ENCODE data around the gene RERE.

Gene RERE

DNA sequence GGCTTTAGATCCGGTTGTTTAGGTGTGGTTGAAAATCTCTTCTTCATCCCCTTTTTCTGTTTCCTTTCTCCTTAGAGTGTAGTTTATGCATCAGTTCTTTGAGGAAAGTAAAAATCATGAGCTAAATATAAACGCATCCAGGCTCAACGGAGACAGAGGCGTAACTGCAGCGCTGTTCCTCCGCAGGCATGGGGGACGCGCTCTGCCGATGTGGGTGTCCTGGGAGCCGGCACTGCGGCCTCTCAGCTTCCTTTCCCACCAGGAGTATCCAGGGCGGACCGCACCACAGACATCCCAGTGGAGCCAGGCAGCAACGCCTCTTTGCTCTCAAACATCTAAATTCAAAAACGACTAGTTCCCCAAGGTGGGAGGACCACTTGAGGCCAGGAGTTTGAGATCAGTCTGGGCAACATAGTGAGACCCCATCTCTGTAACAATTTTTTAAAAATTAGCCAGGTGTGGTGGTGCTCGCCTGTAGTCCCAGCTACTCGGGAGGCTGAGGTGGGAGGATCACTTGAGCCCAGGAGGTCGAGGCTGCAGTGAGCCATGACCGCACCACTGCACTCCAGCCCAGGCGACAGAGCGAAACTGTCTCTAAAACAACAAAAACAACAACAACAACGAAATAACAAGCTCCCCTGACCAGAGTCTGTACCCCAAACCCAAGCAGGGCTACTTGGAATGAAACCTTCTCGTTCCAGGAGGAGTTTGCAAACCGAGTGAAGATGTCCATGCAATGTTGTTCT lies 483.2 kb downstream of the RERE start:
- H3K4me3 ChIP-seq (ENCODE audit: low read length) = no peak overlapping the region
- DNase-seq (ENCODE audit: low read depth, low spot score) = no peak

DNA sequence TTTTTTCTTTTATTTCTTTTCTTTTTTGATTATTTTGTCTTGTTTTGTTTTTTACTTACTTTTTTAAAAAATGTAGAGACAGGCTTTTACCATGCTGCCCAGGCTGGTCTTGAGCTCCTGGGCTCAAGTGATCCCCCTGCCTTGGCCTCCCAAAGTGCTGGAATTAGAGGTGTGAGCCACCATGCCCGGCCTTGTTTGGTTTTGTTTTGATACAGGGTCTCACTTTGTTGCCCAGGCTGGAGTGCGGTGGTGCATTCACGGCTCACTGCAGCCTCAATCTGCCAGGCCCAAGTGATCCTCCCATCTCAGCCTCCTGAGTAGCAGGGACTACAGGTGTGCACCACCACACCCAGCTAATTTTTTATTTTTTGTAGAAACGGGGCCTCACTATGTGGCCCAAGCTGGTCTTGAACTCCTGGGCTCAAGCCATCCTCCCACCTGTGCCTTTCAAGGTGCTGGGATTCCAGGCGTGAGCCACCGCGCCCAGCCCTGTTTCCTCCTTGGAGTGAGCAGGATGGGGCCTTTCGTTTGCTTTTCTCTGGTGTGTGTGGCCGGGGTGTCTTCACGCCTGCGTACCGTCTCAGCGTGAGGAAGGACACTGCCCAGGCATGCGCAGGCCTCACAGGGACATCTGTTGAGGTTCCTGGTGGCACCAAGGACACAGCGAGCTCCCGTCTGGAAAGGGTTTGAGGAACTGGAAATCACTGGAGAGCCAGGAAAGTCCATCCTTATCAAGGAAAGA lies 484.0 kb downstream of the RERE start:
- DNase-seq (ENCODE audit: low read depth, low spot score) = no peak
- no peak overlapping the region for H3K4me3 ChIP-seq (ENCODE audit: low read length)

DNA sequence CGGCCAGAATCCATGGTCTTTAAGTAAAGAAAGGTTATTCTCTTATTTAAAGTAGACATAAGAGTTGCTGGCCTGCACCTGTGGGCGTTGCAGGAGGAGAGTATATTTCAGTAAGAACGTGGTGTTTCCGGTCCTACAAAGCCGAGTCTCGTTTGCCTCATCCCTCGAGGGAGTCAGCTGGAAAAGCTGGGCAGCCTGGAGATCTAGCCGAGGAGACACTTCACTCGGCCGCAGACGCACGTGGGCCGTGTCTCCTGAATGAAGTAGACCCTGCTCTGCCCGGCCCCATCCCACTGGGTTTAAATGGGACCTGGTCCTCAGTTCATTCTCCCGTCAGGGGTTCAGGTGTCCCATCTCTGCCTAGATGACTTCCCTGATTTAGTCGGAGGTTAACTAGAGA lies 484.6 kb downstream of the RERE start:
- no peak overlapping the region for H3K4me3 ChIP-seq (ENCODE audit: low read length)
- no peak for DNase-seq (ENCODE audit: low read depth, low spot score)

DNA sequence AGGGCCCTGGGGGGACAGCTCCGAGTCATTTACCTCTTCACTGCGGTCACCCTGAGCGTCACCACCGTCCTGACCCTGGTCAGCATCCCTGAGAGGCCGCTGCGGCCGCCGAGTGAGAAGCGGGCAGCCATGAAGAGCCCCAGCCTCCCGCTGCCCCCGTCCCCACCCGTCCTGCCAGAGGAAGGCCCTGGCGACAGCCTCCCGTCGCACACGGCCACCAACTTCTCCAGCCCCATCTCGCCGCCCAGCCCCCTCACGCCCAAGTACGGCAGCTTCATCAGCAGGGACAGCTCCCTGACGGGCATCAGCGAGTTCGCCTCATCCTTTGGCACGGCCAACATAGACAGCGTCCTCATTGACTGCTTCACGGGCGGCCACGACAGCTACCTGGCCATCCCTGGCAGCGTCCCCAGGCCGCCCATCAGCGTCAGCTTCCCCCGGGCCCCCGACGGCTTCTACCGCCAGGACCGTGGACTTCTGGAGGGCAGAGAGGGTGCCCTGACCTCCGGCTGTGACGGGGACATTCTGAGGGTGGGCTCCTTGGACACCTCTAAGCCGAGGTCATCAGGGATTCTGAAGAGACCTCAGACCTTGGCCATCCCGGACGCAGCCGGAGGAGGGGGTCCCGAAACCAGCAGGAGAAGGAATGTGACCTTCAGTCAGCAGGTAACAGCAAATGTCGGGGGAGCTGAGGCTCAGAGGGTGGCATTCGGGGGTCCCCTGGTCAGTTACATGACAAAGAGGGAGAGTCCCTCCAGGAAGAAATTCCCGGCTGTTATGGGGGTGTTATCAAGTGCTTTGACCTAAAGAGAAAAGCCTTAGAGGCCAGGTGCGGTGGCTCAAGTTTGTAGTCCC lies 486.9 kb downstream of the RERE start:
- H3K4me3 ChIP-seq (ENCODE audit: low read length) = no peak overlapping the region
- no peak for DNase-seq (ENCODE audit: low read depth, low spot score)

DNA sequence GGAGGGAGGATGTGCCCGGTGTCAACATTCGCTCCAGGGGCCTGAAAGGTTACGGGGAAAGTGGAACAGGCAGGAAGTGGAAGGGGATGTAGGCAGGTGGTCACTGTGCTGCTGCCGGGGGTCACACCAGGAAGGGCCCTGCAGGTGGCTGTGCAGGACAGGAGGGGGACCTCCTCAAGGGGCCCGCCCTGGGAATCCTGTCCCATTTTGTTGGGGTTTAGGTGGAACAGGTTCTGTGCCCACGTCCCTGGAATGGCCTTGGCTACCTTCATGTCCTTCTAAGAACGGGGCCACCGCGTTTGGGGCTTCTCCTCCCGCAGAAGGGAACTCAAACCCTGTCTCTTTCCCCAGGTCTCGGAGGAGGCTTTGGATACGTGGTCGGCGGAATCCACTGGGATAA lies 487.6 kb downstream of the RERE start:
- DNase-seq (ENCODE audit: low read depth, low spot score) = no peak
- no peak overlapping the region for H3K4me3 ChIP-seq (ENCODE audit: low read length)

DNA sequence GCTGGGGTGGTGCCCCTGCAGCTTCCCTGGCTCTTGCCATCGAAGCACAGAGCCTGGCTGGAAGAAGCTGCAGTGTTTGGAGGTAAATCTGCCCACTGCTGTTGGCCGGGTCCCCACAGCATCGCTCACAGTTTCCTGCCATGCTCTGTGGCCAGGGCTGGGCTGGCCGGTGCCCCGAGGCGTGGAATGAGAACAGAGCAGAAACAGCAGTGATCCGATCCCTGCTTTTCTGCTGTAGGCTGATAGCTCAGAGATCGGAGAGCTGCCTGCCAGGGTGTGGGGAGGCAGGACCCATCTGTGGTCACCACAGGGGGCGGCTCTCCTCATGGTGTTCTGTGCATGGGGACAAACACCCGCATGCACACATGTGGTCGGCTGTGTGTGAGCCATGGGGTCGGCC lies 488.0 kb downstream of the RERE start:
- no peak overlapping the region for H3K4me3 ChIP-seq (ENCODE audit: low read length)
- DNase-seq (ENCODE audit: low read depth, low spot score) = no peak

DNA sequence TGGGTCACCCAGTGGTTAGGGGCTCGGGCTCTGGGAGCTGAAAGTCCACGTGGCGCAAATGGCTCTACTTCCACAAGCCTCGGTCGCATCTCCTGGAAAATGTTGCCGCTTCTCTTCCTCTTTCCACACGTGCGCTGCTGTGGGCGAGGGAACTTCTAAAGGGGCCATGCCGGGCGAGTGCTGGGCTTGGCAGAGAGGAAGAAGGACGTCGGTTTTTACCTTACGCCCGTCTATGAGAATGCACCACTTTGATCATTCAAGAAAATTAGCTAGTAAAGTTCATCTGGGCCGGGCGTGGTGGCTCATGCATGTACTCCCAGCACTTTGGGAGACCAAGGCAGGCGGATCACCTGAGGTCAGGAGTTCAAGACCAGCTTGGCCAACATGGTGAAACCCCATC lies 489.2 kb downstream of the RERE start:
- DNase-seq (ENCODE audit: low read depth, low spot score) = no peak
- no peak overlapping the region for H3K4me3 ChIP-seq (ENCODE audit: low read length)

DNA sequence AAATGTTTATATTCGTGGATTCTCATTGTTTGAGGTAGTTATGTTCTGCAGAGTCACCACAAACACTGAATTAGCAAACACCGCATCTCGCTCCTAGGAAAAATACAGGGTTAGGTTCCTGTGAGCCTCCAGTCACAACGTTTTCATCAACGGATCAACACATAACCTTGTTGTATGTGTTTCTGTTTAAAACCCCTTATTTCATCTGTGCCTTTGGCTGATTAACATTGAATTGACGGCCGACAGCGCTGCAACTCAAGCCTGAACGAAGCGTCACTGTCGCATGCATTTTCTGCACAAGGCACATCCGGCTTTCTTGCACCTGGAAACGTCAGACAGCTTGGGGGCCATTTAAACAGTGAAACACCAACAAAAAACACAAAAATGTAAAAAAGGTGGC lies 491.2 kb downstream of the RERE start:
- DNase-seq (ENCODE audit: low read depth, low spot score) = no peak
- H3K4me3 ChIP-seq (ENCODE audit: low read length) = no peak overlapping the region

DNA sequence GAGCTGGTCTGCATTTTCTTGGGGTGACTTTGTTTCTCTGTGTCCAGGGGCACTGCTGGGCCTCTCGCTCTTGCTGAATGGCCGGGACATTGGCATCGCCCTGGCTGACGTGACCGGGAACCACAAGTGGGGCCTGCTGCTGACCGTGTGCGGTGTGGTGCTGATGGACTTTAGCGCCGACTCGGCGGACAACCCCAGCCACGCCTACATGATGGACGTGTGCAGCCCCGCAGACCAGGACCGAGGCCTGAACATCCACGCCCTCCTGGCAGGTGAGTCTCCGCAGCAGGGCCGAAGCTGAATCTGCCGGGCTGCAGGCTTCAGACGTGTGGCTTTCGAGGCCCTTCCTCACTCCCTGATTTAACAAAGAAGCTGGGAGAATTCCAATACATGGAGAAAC lies 491.7 kb downstream of the RERE start:
- no peak overlapping the region for H3K4me3 ChIP-seq (ENCODE audit: low read length)
- no peak for DNase-seq (ENCODE audit: low read depth, low spot score)

DNA sequence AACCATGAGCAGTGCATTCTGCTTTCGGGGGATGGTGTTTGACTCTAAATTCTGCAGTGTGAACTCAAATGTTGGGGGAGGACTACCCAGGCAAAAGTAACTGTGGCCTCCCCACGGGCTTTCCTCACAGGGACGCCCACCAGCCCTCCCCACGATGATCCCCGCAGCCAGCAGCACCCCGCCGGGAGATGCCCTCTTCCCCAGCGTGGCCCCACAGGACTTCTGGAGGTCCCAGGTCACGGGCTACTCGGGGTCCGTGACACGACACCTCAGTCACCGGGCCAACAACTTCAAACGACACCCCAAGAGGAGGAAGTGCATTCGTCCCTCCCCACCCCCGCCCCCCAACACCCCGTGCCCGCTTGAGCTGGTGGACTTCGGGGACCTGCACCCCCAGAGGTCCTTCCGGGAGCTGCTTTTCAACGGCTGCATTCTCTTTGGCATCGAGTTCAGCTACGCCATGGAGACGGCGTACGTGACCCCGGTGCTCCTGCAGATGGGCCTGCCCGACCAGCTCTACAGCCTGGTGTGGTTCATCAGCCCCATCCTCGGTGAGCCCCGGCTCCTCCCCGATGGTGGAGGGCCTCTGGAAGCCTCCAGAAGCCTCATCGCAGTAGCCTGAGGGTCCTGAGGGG lies 493.1 kb downstream of the RERE start:
- DNase-seq (ENCODE audit: low read depth, low spot score) = no peak
- H3K4me3 ChIP-seq (ENCODE audit: low read length) = no peak overlapping the region

DNA sequence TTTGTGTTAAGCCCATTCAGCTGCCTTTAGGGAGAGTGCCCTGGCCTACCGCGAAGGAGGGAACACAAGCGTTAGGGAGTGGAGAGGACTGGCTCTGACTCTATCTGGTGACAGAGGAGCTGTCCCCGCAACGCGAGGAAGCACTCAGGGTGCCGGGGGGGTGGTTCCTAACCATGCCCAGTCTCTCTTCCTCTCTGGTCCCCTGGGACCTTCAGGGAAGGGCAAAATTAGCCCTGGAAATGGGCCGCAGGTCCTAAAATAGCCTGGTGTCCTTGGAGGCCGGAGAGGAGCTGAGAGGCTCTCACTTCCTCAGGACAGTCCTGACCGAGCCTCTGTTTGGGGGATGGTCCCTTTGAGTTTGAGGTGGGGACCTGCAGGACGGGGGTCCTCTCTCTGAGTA lies 493.7 kb downstream of the RERE start:
- no peak for DNase-seq (ENCODE audit: low read depth, low spot score)
- H3K4me3 ChIP-seq (ENCODE audit: low read length) = no peak overlapping the region

DNA sequence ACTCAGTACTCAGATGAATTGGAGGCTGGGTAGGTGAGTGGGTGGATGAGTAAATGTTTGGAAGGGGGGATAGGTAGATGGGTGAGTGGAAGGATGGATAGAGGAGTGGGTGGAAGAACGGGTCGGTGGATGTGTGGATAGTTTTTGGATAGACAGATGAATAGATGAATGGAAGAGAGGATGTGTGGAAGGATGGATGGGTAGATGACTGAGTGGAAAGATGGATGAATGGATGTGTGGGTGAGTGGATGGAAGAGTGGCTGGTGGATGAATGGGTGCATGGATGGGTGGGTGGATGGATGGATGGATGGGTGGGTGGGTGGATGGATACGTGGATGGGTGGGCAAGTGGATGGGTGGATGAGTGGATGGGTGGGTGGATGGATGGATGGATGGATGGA lies 495.8 kb downstream of the RERE start:
- H3K4me3 ChIP-seq (ENCODE audit: low read length) = no peak overlapping the region
- no peak for DNase-seq (ENCODE audit: low read depth, low spot score)

DNA sequence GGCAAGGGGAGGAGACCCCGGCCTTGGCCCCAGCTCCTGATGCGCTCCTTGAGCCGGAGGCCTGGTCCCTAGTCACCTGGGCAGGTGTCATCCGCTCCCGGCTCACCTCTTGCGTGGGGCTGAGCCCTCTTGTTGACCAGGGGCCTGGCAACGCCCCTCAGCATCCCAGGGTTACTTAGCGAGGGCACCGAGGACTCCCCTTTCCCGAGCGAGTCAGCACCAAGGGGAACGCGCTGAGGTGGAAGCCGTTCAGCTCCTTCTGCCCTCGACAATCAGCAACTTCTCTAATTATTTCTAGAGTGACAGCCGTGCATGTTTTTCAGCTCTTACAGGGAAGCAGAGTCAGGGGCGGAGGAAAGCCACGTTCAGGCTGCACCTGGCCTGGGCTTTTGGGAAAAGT lies 499.0 kb downstream of the RERE start:
- DNase-seq (ENCODE audit: low read depth, low spot score) = no peak
- H3K4me3 ChIP-seq (ENCODE audit: low read length) = peak overlapping the region; percentile 46

DNA sequence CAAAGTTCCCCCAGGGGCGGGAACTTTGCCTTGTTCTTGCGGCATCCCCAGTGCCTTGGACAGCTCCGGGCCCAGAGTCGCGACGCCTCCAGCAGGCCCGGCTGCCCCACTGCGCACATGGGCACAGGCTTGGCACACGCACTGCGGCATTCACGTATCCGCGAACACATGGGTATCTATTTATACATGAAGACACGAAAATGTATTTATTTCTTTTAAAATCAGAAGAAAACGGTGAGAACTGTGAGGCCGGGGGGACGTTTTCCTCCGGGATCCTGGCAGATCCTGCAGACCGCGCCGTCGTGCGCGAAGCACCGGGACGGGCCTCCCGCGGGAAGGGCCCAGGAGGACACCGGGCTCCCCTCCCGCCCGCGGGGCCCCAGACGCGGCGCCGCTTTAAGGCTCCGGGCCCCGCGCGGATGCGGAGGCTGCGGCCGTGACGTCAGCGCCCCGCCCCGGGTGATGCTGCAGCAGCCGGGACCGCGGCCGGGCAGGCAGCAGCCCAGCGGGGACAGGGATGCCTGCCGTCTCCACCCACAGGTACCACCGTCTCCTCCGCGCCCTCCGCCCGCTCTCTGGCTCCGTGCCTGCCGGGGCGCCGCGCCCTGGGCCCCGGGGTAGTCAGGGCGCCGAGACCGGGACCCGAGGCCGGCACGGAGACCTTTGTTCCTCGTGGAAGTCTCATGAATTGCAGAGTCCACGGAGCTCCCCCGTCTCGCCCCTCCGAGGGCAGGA lies 499.6 kb downstream of the RERE start, which contains the start of gene SLC45A1:
Gene SLC45A1 (plus strand): TSS at position 468 of the 735 bp plus-strand sequence. CDS start 6,216 bp downstream, outside the sequence.
- DNase-seq (ENCODE audit: low read depth, low spot score) = peak; percentile 9

DNA sequence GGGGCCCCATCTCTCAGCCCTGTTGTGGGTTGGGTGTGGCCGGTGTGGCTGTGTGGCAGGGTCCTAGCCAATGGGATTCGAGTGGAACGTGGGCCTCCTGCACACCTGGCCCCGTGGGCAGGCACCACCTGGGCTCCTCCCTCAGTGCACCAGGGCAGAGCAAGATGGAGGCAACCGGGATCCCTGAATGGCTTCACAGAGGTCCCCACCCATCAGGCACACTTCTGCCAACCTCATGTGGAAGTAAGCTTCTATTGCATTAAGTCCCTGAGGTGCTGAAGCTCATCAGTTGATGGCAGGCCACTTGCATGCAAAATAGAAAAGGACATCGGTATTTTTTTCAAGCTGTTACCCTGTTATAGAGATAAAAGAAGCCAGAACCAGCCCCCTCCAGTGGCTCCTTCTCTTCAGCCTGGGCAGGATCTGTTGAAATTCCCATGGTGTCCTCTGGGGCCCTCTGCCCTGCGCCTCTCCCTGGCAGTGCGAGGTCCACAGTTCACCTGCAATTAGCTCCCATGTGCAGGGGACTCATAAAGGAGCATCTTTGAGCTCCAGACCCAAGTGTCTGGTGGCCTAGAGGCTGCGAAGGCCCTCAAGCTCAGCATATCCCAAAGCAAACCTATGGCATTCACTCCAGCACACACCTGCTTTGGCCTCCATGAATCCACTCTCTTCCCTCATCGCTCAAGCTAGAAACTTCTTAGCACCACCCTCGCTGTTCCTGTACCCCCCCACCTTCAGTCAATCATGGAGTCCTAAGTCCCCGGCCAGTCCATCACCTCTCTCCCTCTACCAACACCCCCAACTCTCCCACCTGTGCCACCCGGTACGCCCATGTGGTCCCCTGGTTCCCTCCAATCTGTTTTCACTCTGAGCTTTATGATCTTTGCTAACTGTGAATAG lies 501.6 kb downstream of the RERE start:
- no peak for DNase-seq (ENCODE audit: low read depth, low spot score)
- no peak overlapping the region for H3K4me3 ChIP-seq (ENCODE audit: low read length)

More for the DNA sequence above, 499.6 kb downstream of the RERE start, which contains the start of gene SLC45A1:
- peak within 1 kb of the TSS; percentile 46 for H3K4me3 ChIP-seq (ENCODE audit: low read length)

DNA sequence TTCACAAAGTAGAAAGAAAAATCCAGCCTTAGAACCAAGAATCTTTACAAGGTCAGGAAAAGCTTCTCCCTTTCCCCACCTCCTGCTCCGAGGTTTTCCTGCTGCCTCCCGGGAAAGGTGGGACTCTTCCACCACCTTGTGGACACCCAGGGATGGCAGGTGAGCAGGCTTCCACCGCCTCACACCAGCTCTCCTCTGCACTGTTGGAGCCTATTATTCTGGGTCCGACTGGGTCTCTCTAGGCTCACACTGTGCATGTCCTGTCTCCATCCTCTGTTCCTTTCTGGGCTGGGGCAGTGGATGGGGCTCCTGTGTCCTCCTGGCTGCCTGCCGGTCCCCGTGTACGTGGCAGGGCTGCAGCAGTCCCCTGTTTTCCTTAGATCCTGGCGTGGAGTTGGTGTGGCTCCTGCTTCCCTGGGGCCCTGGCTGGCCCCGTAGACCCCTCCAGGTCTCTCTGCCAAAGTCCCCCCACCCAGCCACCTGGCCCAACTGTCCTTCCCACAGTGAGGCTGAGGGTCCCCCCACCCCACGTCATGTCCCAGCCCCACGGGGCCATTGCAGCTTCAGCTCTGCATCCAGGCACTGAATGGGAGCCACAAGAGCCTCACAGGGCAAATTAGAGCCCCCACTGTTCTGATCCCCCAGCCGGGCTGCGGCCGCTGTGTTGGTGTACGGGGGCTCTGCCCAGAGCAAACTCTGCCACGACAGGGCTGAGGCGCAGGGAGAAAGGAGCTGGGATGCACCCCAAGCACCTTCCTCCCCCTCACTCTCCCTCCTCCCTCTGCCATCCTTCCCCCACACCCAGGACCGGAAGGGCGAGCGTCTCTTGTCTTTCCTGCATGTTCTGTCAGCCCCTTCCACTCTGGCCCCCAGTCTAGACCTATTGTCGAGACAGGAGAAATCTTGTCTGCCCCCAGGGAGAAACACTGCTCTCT lies 502.8 kb downstream of the RERE start:
- no peak overlapping the region for H3K4me3 ChIP-seq (ENCODE audit: low read length)
- no peak for DNase-seq (ENCODE audit: low read depth, low spot score)

DNA sequence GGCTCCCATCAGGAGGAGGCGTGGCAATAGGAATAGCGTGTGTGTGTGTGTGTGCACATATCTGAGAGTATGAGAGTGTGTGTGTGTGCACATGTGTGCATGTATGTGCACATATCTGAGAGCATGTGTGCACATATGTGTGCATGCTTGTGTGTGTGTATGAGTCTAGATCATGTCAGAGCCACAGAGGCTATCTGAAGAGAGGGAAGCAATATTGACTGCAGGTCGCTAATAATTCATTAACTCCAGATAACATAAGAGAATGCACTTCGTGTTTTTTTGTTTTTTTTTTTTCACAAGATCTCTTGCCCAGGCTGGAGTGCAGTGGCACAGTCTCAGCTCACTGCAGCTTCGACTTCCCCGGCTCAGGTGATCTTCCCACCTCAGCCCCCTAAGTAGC lies 504.2 kb downstream of the RERE start:
- DNase-seq (ENCODE audit: low read depth, low spot score) = no peak
- no peak overlapping the region for H3K4me3 ChIP-seq (ENCODE audit: low read length)
